Measurements from ENCODE around the gene EMSY.

The EMSY gene

GRCh38 chr11:76551400-76551799 lies 106.6 kb downstream of the EMSY start:
- Histone ChIP-seq H2AFZ (ENCODE audit: low read depth, low read length, severe bottlenecking) (no peak overlapping the region), H3K9me2 (replicated peaks; ENCODE audit: insufficient read depth, low read length) (no peaks in the 10 kb centered on the region), H3K4me3 (ENCODE audit: insufficient read depth, low read length, poor library complexity, severe bottlenecking) (no peak overlapping the region), H3K4me2 (ENCODE audit: low read depth, low read length, poor library complexity, severe bottlenecking) (no peak overlapping the region), H3K9ac (ENCODE audit: low read length) (no peak overlapping the region), H3K36me3 (ENCODE audit: low read length) (peaks cover 5% of the 10 kb centered on the region; the same call in 1 of the 2 replicates), H3K27me3 (ENCODE audit: low read length) (no peaks in the 10 kb centered on the region), H4K20me1 (ENCODE audit: low read depth, low read length) (no peaks in the 10 kb centered on the region), H3K79me2 (ENCODE audit: insufficient read depth, low read length) (no peaks in the 10 kb centered on the region), H3K27ac (ENCODE audit: low read depth, low read length) (no peak overlapping the region), H3F3A (ENCODE audit: insufficient read depth) (no peaks in the 10 kb centered on the region), H3K9me3 (ENCODE audit: insufficient read depth, low read length) (no peaks in the 10 kb centered on the region)
- TF ChIP-seq EZH2phosphoT487 (conservative IDR thresholded peaks at IDR 0.05; ENCODE audit: low read length) (no peak), CTCF (IDR thresholded peaks at IDR 0.05; ENCODE audit: insufficient read depth, low read length, poor library complexity, severe bottlenecking) (no peak)

DNA sequence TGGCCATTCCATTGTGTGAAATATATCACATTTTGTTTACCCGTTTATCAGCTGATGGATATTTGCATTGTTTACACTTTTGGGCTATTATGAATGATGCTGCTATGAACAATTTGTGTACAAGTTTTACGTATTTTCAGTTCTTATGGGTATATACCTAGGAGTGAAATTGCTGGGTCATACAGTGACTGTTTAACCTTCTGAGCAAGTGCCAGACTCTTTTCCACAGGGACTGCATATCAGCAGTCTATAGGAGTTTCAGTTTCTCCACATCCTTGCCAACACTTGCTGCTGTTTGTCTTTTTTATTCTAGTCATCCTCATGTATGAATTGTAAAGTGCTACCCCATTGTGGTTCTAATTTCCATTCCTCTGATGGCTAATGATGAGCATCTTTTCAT lies 108.2 kb downstream of the EMSY start:
- Histone ChIP-seq H3F3A (ENCODE audit: insufficient read depth) (no peaks in the 10 kb centered on the region), H3K9me2 (replicated peaks; ENCODE audit: insufficient read depth, low read length) (no peaks in the 10 kb centered on the region), H3K27me3 (ENCODE audit: low read length) (no peaks in the 10 kb centered on the region), H3K4me2 (ENCODE audit: low read depth, low read length, poor library complexity, severe bottlenecking) (no peak overlapping the region), H3K9me3 (ENCODE audit: insufficient read depth, low read length) (no peaks in the 10 kb centered on the region), H2AFZ (ENCODE audit: low read depth, low read length, severe bottlenecking) (no peak overlapping the region), H3K36me3 (ENCODE audit: low read length) (no peaks in the 10 kb centered on the region), H4K20me1 (ENCODE audit: low read depth, low read length) (no peaks in the 10 kb centered on the region), H3K4me3 (ENCODE audit: insufficient read depth, low read length, poor library complexity, severe bottlenecking) (no peak overlapping the region), H3K27ac (ENCODE audit: low read depth, low read length) (no peak overlapping the region), H3K79me2 (ENCODE audit: insufficient read depth, low read length) (no peaks in the 10 kb centered on the region), H3K9ac (ENCODE audit: low read length) (no peak overlapping the region)
- no peak for TF ChIP-seq CTCF (IDR thresholded peaks at IDR 0.05; ENCODE audit: insufficient read depth, low read length, poor library complexity, severe bottlenecking)
- no peak for TF ChIP-seq EZH2phosphoT487 (conservative IDR thresholded peaks at IDR 0.05; ENCODE audit: low read length)

- TF ChIP-seq CTCF (IDR thresholded peaks at IDR 0.05; ENCODE audit: insufficient read depth, low read length, poor library complexity, severe bottlenecking): no peak
- no peak for TF ChIP-seq EZH2phosphoT487 (conservative IDR thresholded peaks at IDR 0.05; ENCODE audit: low read length)
- Histone ChIP-seq H3K79me2 (ENCODE audit: insufficient read depth, low read length) (no peaks in the 10 kb centered on the region), H4K20me1 (ENCODE audit: low read depth, low read length) (no peaks in the 10 kb centered on the region), H3K36me3 (ENCODE audit: low read length) (no peaks in the 10 kb centered on the region), H3K9ac (ENCODE audit: low read length) (no peak overlapping the region), H3K27me3 (ENCODE audit: low read length) (no peaks in the 10 kb centered on the region), H3F3A (ENCODE audit: insufficient read depth) (no peaks in the 10 kb centered on the region), H3K9me3 (ENCODE audit: insufficient read depth, low read length) (no peaks in the 10 kb centered on the region), H3K27ac (ENCODE audit: low read depth, low read length) (no peak overlapping the region), H3K9me2 (replicated peaks; ENCODE audit: insufficient read depth, low read length) (no peaks in the 10 kb centered on the region), H3K4me2 (ENCODE audit: low read depth, low read length, poor library complexity, severe bottlenecking) (no peak overlapping the region), H3K4me3 (ENCODE audit: insufficient read depth, low read length, poor library complexity, severe bottlenecking) (no peak overlapping the region), H2AFZ (ENCODE audit: low read depth, low read length, severe bottlenecking) (no peak overlapping the region)
Observed at GRCh38 chr11:76553554-76554476, 109.0 kb downstream of the EMSY start.

Measured in SU-DHL-6 (cell line).